ENCODE results near the gene MYLK.

MYLK gene

GRCh38 chr3:123862152-123862551 lies 22.0 kb downstream of the MYLK start:
- TF ChIP-seq, protein P1, sequence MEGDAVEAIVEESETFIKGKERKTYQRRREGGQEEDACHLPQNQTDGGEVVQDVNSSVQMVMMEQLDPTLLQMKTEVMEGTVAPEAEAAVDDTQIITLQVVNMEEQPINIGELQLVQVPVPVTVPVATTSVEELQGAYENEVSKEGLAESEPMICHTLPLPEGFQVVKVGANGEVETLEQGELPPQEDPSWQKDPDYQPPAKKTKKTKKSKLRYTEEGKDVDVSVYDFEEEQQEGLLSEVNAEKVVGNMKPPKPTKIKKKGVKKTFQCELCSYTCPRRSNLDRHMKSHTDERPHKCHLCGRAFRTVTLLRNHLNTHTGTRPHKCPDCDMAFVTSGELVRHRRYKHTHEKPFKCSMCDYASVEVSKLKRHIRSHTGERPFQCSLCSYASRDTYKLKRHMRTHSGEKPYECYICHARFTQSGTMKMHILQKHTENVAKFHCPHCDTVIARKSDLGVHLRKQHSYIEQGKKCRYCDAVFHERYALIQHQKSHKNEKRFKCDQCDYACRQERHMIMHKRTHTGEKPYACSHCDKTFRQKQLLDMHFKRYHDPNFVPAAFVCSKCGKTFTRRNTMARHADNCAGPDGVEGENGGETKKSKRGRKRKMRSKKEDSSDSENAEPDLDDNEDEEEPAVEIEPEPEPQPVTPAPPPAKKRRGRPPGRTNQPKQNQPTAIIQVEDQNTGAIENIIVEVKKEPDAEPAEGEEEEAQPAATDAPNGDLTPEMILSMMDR (IDR thresholded peaks at IDR 0.05; ENCODE audit: insufficient read depth, low read depth, low read length, missing control alignments), result no peak
- no peak overlapping the region for H3K4me3 ChIP-seq (ENCODE audit: low read depth, low read length)
- no peak for DNase-seq (ENCODE audit: low read depth)

DNA sequence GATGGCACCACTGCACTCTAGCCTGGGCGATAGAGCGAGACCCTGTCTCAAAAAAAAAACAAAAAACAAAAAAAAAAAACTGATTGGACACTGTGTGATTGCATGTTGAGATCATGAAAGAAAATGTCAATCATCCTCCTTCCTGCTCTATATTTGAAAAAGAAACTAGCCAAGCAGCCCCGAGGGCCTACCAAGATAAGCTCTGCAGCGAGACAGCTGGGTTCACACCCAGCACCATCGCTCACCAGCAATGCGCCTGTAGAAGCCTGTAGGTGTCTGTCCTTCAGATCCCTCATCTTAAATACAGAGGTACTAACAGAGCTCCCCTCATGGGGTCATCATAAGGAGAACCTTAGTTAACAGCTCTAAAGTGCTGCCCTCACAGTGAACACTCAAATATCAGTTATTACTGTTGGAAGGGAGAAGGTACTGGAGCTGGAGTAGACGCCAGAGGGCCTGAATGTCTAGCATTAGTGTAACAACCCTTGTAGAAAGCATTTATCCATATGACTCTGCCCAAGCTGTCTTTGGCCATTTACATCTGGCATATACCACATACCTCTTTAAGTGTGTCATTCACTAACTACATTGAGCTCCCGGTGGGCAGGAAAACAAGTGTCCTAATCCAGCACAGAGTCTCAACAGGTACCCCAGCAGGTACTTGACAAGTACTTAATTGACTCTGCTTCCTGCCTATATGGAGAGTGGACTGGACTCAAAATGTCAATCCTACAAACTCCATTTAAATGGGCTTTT lies 22.9 kb downstream of the MYLK start:
- TF ChIP-seq, protein P1 (IDR thresholded peaks at IDR 0.05; ENCODE audit: insufficient read depth, low read depth, low read length, missing control alignments), result no peak

GRCh38 chr3:123859177-123859576 lies 25.0 kb downstream of the MYLK start:
- TF ChIP-seq, protein P1 (IDR thresholded peaks at IDR 0.05; ENCODE audit: insufficient read depth, low read depth, low read length, missing control alignments), result no peak
- no peak overlapping the region for H3K4me3 ChIP-seq (ENCODE audit: low read depth, low read length)
- no peak for DNase-seq (ENCODE audit: low read depth)

More for the DNA sequence above, 22.9 kb downstream of the MYLK start:
- no peak overlapping the region for H3K4me3 ChIP-seq (ENCODE audit: low read depth, low read length)
- DNase-seq (ENCODE audit: low read depth), result no peak

DNA sequence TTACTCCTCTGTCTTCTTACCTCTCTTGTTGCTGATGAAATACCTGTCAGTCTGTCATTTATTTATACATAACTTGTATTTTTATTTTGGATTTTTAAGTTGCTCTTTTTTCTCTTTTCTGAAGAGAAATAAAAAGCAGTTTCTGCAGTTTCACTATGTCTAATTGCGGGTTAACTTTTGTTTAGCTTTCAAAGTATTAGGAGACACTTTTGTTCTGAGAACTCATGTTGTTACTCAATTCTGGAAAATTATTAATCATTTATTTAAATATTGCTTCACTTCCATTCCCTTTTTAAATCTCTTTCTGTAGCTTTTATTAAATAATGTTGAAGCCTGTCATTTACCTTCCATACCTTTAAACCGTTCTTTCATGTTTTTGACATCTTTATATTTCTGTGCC lies 29.2 kb downstream of the MYLK start:
- TF ChIP-seq, protein P1 (IDR thresholded peaks at IDR 0.05; ENCODE audit: insufficient read depth, low read depth, low read length, missing control alignments), result no peak
- H3K4me3 ChIP-seq (ENCODE audit: low read depth, low read length), result no peak overlapping the region
- DNase-seq (ENCODE audit: low read depth), result no peak

GRCh38 chr3:123853686-123854372 lies 30.3 kb downstream of the MYLK start:
- no peak overlapping the region for H3K4me3 ChIP-seq (ENCODE audit: low read depth, low read length)
- TF ChIP-seq, protein P1 (IDR thresholded peaks at IDR 0.05; ENCODE audit: insufficient read depth, low read depth, low read length, missing control alignments), result no peak
- DNase-seq (ENCODE audit: low read depth), result no peak

DNA sequence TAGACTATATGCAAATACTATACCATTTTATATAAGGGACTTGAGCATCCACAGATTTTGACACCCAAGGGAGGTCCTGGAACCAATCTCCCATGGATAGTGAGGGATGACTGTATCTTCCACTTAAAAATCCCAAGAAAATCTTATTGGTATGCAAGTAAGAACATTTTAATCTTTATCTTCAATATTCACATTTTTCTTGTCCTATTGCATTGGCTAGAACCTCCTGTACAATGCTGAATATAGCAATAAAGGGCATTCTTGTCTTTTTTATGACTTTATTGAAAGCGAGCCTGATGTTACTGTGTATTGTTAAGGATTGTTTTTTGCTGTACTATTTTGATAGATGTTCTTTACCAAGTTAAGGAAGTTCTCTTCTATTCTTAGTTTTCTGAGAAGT lies 36.9 kb downstream of the MYLK start:
- H3K4me3 ChIP-seq (ENCODE audit: low read depth, low read length), result no peak overlapping the region
- no peak for DNase-seq (ENCODE audit: low read depth)
- TF ChIP-seq, protein P1 (IDR thresholded peaks at IDR 0.05; ENCODE audit: insufficient read depth, low read depth, low read length, missing control alignments), result no peak

All from GM12865 (cell line).